ENCODE data around the gene PPP1R14C. TPM values are rescaled to one million over a fixed set of nuclear protein-coding genes. Genes with fewer than 3 reads are reported as not detected.

Gene PPP1R14C
- polyA plus RNA-seq, 2 of the 4 experiments (the other 2 are of a cell fraction) = 0.34 to 0.43 TPM

- WGBS (ENCODE audit: missing lambda C conversion rate) = 46% methylated on average over 7 of the region's 7 CpGs
- no peak for FAIRE-seq
These were observed 19.2 kb upstream of the PPP1R14C start for GRCh38 chr6:150123645-150124044.

GRCh38 chr6:150124235-150124634, 18.6 kb upstream of the PPP1R14C start:
- ATAC-seq = no peak
- no peak for FAIRE-seq
- Histone ChIP-seq H3K4me3 (no peak overlapping the region), H3K4me2 (no peak overlapping the region), H3K9me3 (no peaks in the 10 kb centered on the region), H3K27ac (no peak overlapping the region), H3K4me1 (no peaks in the 10 kb centered on the region)
- ChIA-PET POLR2A (no interaction called here), CTCF (no interaction called here)
- TF ChIP-seq CEBPB (IDR thresholded peaks at IDR 0.05) = no peak
- no peak for DNase-seq (ENCODE audit: low read depth in 1 of 2, low spot score in 1 of 2)
- WGBS (ENCODE audit: missing lambda C conversion rate) = 42% methylated on average over 3 of the region's 3 CpGs

More at GRCh38 chr6:150123645-150124044, 19.2 kb upstream of the PPP1R14C start:
- H3K27ac ChIP-seq = no peak overlapping the region
- ChIA-PET CTCF (no interaction called here), POLR2A (no interaction called here)
- no peak overlapping the region for H3K4me3 ChIP-seq
- TF ChIP-seq CBX8 (IDR thresholded peaks at IDR 0.05) (no peak), NPAS2 (CRISPR knock-in tag; IDR thresholded peaks at IDR 0.05; ENCODE audit: borderline replicate concordance) (no peak), EP300 (IDR thresholded peaks at IDR 0.05) (no peak), POLR2AphosphoS2 (conservative IDR thresholded peaks at IDR 0.05; ENCODE audit: low read length) (no peak), KDM1A (IDR thresholded peaks at IDR 0.05; ENCODE audit: low read depth) (no peak), CBX2 (IDR thresholded peaks at IDR 0.05; ENCODE audit: borderline replicate concordance, low read depth) (no peak), NFE2L2 (conservative IDR thresholded peaks at IDR 0.05; ENCODE audit: low read length) (no peak), RFX5 (IDR thresholded peaks at IDR 0.05) (no peak), JUN (IDR thresholded peaks at IDR 0.05) (no peak), HDAC2 (IDR thresholded peaks at IDR 0.05) (no peak), SREBF2 (IDR thresholded peaks at IDR 0.05) (no peak), MYC (IDR thresholded peaks at IDR 0.05; ENCODE audit: borderline replicate concordance, low read length) (no peak), FOXS1 (CRISPR knock-in tag; IDR thresholded peaks at IDR 0.05) (no peak), BHLHE40 (IDR thresholded peaks at IDR 0.05; ENCODE audit: low read depth, low read length) (no peak), TFCP2L1 (CRISPR knock-in tag; IDR thresholded peaks at IDR 0.05) (no peak), TP53 (CRISPR knock-in tag; IDR thresholded peaks at IDR 0.05) (no peak), CEBPB (IDR thresholded peaks at IDR 0.05) (no peak)
- no peak for ATAC-seq
- no peak for DNase-seq (ENCODE audit: low read depth in 1 of 2, low spot score in 1 of 2)
- no peaks in the 10 kb centered on the region for H3K4me1 ChIP-seq
- H3K4me2 ChIP-seq = no peak overlapping the region
- H3K9me3 ChIP-seq = no peaks in the 10 kb centered on the region

GRCh38 chr6:150126641-150127291, 16.1 kb upstream of the PPP1R14C start:
- 44% methylated on average over 13 of the region's 13 CpGs for WGBS (ENCODE audit: missing lambda C conversion rate)
- Histone ChIP-seq H3K4me3 (no peak overlapping the region), H3K4me2 (no peak overlapping the region), H3K9me3 (no peaks in the 10 kb centered on the region), H3K4me1 (no peaks in the 10 kb centered on the region), H3K27ac (no peak overlapping the region)
- CTCF ChIA-PET = no interaction called here
- FAIRE-seq = no peak
- no peak for DNase-seq (ENCODE audit: low read depth in 1 of 2, low spot score in 1 of 2)
- TF ChIP-seq TP53 (CRISPR knock-in tag; IDR thresholded peaks at IDR 0.05) = no peak
- no peak for TF ChIP-seq FOSB (CRISPR knock-in tag; IDR thresholded peaks at IDR 0.05)
- no peak for TF ChIP-seq CHD2 (IDR thresholded peaks at IDR 0.05; ENCODE audit: low read length, partially characterized antibody)
- TF ChIP-seq MYC (IDR thresholded peaks at IDR 0.05; ENCODE audit: borderline replicate concordance, low read length) = no peak
- no peak for TF ChIP-seq JUN (IDR thresholded peaks at IDR 0.05)
- no peak for TF ChIP-seq RCOR1 (IDR thresholded peaks at IDR 0.05; ENCODE audit: low read depth, low read length)
- POLR2A ChIA-PET = no interaction called here
- no peak for ATAC-seq

GRCh38 chr6:150128425-150128824, 14.4 kb upstream of the PPP1R14C start:
- Histone ChIP-seq H3K4me2 (no peak overlapping the region), H3K27ac (no peak overlapping the region), H3K4me1 (no peaks in the 10 kb centered on the region), H3K4me3 (no peak overlapping the region), H3K9me3 (no peaks in the 10 kb centered on the region)
- FAIRE-seq (no peak), DNase-seq (ENCODE audit: low read depth in 1 of 2, low spot score in 1 of 2) (no peak), ATAC-seq (no peak)
- CTCF ChIA-PET = no interaction called here
- TF ChIP-seq SREBF2 (IDR thresholded peaks at IDR 0.05) (no peak), FOXS1 (CRISPR knock-in tag; IDR thresholded peaks at IDR 0.05) (no peak), NPAS2 (CRISPR knock-in tag; IDR thresholded peaks at IDR 0.05; ENCODE audit: borderline replicate concordance) (no peak), FOSB (CRISPR knock-in tag; IDR thresholded peaks at IDR 0.05) (no peak)
- POLR2A ChIA-PET = no interaction called here
- 44% methylated on average over 5 of the region's 8 CpGs for WGBS (ENCODE audit: missing lambda C conversion rate)
